Stimulated activated CD4-positive, alpha-beta T cell treated with anti-CD3 and anti-CD28 coated beads, Interleukin-15, amount 100 ng/mL, for 48 hours (primary cell): ENCODE measurements around the gene HOXD10.

Experiments
- DNase-seq, 2 donors: peaks; one replicate each; pipeline ENCODE4 v3.0.0-alpha.2; 2020; ENCODE audit warnings: low read depth in 2 of 2

Gene HOXD10

DNA sequence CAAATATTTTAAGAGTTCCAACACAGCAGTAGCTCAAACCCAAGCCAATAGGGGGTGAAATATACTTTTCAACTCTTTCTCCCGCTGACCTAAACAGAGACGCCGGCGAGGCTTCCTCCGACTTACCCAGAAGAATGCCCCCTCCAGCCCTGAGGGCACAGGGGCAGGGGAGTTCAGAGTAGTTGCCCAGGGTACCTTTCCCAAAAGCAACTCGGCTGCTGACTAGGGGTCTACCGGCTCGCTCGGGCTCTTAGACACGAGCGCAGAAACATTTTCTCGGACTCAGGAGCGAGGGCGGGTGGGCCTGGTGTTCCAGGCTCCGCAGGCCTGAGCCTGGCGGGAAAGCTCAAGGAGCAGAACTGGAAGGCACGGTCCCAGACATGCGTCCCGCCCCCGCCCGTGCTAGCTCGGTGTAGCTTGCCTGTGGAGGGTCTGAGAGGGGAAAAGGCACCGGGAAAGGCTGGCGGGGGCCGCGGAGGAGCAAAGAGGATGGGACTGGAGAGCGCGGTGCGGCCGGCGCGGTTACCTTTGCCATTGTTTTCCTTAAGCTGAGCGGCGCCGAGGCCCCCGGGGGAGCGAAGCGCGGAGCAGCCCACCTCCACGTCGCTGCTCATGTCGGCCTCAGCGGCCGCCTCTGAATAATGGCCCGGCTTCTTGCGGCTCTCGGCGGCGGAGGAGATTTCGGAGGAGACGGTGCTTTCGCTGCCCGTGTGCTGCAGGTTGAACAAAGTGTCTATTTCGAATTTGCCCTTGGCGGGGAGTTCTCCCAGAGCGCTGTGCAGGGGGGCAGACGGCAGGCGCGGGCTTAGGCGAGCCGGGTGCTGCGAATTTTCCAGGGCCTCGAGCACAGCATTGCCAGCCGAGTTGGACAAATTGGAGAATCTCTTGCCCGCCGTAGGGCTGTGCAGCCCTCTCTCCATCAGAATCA, 33.5 kb upstream of the HOXD10 start:
- DNase-seq: no peak

DNA sequence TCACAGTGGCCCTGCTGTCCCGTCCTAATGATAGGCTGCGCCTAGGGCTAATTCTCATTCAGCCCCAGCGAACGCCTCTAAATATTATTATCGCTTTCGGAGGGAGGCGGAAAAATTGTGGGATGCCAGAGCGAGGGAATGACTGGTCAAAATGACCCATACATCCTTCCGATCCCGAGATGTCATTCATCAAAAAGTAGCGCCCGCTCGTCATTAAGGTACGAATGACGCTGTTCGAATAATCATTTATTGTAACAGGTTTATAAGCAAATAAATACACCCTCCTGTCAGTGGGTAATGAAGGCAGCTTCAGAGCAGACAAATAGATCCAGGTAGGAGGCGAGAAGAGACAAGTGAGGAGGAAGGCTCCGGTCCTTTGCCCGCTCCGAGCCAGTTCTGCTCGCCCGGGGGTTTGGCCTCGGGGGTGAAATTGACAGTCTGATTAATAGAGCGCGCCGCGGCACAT, 32.7 kb upstream of the HOXD10 start, which contains the start of gene EVX2:
Gene EVX2 (minus strand): TSS at position 167 of the 466 bp plus-strand sequence. CDS start 186 bp downstream, outside the sequence.
- no peak for DNase-seq

DNA sequence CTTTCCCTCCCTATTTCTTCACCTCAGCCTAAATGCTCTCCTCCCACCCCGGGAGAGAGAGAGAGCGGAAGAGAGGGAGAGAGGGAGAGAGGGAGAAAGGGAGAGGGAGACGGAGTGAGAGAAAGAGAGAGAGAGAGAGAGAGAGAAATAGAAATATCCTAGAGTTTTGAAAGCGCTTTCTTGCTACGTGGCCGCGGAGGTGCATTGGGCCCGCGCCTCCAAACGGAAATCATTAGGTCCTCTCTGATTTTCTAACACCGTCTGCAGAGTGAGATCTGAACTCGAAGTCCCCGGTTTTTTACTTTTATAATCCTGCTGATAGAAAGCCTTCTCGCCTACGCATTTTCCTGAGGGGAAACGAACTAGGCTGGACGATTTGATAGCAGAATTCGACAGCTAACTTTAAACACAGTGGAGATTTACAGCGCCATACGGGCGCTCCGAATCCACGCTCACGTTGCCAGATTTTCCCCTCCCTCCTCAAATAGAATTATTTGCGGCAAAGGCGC, 31.9 kb upstream of the HOXD10 start:
- DNase-seq: no peak

GRCh38 chr2:176085120-176085788, 31.3 kb upstream of the HOXD10 start:
- no peak for DNase-seq

- no peak for DNase-seq
Observed at GRCh38 chr2:176085861-176086771, 30.5 kb upstream of the HOXD10 start.

DNA sequence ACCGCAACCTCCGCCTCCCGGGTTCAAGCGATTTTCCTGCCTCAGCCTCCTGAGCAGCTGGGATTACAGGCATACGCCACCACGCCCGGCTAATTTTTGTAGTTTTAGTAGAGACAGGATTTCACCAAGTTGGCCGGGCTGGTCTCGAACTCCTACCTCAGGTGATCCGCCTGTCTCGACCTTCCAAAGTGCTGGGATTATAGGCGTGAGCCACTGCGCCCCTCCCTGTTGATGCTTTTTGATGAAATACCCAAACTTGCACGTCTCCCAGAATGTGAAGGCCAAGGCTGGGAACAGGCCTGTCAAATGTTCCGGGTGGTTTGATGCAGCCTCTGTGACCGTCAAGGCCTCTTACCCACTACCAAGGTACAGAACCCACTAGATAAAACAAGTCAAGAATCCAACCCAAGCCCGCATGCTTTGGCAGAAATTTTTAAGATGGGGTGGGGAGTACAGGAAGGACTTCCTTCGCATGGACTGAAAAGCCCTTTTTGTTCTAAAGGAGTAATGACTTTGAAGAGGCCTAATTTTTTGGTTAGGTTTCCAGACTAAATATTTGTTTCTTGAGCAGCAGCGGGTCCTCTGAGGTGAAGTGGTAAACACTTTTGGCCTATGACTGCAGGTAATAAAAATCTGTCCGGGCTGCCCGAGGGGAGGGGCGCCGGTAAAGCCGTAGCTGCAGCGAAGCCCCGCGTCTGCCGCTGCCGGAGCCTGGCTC, 29.1 kb upstream of the HOXD10 start:
- no peak for DNase-seq

GRCh38 chr2:176088048-176088936, 28.3 kb upstream of the HOXD10 start:
- no peak for DNase-seq

DNA sequence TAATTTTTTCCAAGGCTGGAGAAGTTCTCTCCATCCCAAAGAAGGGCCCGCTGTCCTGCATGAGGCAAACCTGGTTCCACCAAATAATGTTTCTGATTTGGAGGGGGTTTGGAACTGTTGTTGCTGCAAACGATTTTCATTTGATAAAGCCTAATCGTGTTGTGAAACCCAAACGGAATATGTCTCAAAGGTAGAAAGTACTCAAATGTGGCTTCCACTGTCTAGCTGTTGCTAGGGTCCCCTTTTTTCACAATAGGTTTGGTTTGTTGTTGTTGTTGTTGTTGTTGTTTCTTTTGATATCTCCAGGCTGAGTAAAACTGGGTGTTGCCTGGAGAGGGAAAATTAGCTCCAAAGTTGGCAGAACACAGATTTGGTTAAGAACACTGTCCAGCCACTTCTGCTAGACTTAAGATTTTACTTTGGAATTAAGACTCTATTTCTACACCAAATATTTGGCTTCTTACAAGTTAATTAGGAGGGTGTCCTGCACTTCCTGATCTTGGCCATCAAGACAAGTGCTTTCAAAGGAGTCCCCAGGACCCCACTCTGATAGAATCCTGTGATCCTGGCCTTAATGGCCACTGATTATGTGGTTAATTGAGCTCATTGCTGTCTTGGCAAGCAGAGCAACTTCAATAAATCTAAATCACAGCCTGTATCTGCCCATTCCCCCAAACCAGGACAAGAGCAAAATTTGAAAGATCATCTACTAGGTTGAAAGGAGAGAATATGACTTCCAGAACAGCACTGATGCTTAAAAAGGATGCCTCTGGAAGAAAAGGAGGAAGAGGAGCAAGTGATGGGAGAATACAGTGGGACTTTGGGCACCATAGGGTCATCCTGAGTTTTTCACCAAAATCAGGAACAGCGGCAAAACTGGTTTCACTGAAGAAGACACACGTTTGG, 27.4 kb upstream of the HOXD10 start:
- DNase-seq: no peak

DNA sequence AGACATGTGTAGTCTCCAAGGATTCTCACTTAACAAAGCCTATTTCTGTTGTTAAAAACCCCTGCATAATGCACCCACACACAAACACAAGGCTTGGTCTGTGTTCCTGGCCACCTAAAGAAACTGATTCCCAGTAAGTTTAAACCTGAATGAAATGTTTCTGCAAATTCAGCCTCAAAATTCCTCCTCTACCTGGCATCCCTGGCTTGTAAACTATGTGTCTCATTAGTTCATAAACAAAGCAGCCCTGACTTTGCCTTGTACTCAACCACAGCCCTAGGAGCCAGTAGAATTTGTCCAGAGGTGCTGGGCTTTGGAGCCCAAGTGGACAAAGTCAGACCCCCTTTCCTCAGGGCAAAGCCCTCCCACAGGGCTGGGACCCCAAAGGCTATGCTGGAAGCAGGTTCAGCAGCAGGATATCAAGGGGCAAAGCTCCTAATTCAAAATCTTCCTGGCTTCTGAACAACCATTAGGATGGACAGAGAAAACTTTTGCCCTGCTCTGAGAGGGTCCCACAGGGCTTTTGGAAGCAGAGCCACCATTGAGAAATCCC, 26.7 kb upstream of the HOXD10 start:
- no peak for DNase-seq

- DNase-seq: no peak
Observed at GRCh38 chr2:176090862-176091261, 25.7 kb upstream of the HOXD10 start.

DNA sequence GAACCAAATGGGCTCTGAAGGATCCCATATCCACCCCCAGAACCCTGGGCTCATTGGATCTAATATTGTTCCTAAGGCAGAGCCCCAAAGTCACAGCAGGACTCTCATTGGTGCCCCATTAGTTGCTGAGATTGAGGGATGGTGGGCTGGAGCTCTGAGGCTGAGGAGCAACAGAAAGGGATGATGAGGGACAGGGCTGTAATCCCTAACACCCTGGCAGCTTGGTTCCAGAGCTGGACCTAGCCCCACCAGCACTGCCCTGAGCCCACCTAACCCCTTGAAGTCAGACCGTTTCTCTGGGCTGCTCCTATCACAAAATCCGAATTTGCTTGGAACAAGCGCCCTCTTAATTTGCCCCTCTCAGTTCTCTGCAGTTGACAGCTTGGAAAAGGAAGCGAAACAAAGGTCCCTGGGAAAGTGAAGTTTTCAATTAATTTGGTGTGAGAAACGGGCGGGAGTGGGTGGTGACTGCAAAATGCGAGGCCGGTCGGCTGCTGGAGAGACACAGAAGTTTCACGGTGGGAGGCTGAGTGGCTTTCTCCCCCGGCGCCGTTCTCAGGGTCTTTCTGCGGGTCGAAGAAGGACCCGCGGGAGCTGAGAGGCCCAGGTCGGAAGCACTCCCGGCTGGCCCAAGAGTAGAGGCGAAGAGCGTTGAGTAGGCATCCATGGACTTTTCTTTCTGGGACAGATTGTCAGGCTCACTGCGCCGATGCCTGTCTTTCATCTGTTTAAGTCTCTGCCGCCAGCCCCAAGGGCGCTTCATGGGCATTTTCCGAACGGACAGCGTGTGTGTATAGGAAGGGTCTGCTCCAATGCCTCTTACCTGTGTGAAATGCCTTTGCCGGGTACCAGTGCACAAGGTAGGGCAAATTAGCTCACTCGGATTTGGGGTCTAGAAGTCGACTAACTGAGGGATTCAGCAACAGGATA, 25.0 kb upstream of the HOXD10 start:
- DNase-seq: no peak

GRCh38 chr2:176092270-176093144, 24.1 kb upstream of the HOXD10 start, which contains the start of gene HOXD13:
Gene HOXD13, plus strand, starts transcription at chr2:176092721. Its CDS starts 170 bp downstream, at chr2:176092891.
- DNase-seq: no peak

GRCh38 chr2:176093145-176093897, 23.3 kb upstream of the HOXD10 start:
- DNase-seq: no peak

DNA sequence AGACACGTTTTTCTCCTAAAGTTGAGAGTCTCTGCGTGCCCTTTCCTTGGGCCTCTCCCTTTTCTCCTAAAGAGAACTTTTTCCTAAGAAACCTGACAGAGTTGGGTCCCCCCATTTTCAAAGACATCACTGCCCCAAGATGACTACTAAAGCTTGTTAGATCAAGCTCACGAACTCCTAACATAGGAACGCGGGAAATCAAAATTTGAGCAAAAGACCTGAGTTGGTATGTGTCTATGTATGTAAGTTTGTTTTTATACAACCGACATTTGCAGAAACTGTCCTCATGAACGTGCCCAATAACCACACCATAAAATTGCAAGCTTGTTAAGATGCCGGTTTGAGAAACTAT, 22.7 kb upstream of the HOXD10 start:
- DNase-seq: no peak

DNA sequence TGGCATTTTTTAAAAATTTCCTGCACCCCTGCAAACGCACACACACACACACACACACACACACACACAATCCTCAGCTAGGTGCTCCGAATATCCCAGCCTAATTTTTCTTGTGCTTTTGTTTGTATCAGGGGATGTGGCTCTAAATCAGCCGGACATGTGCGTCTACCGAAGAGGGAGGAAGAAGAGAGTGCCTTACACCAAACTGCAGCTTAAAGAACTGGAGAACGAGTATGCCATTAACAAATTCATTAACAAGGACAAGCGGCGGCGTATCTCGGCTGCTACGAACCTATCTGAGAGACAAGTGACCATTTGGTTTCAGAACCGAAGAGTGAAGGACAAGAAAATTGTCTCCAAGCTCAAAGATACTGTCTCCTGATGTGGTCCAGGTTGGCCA, 22.2 kb upstream of the HOXD10 start:
- DNase-seq: no peak

GRCh38 chr2:176095421-176095820, 21.2 kb upstream of the HOXD10 start:
- no peak for DNase-seq
